Testis (tissue), 2 donors: ENCODE results near the gene LASP1NB.

Source experiments
- DNase-seq: peaks from one replicate; pipeline ENCODE4 v3.0.0-alpha.2; 2019
- H3K27ac ChIP-seq, 2 donors: fragments of 200-600 bp; sonication (generic); one replicate each; pipeline ENCODE4 v1.5.1; 2019
- H3K27me3 ChIP-seq: fragments of 200-600 bp; sonication (generic); one replicate; pipeline ENCODE4 v1.5.1; 2019
- H3K36me3 ChIP-seq: fragments of 200-600 bp; sonication (generic); one replicate; pipeline ENCODE4 v1.5.1; 2017; ENCODE audit warnings: low read depth; ENCODE audit errors: missing control alignments
- H3K4me1 ChIP-seq: fragments of 200-600 bp; sonication (generic); one replicate; pipeline ENCODE4 v1.5.1; 2019
- H3K4me3 ChIP-seq, 2 donors: fragments of 200-600 bp; sonication (generic); one replicate each; pipeline ENCODE4 v1.5.1; 2017 to 2019
- H3K9me3 ChIP-seq: fragments of 200-600 bp; sonication (generic); one replicate; pipeline ENCODE4 v1.5.1; 2017
- POLR2A ChIP-seq: fragments of 450-650 bp; IDR thresholded peaks from one replicate; pipeline ENCODE4 v1.6.1; 2017; ENCODE audit warnings: antibody characterized with exemption, mild to moderate bottlenecking, moderate library complexity
- WGBS, 2 donors: methylation state at CpG; one replicate each; pipeline ENCODE4 v1.1.5; 2018; 5-methylcytosine and 5-hydroxymethylcytosine counted together
- intact Hi-C: fragments of 100-400 bp; cut with DNase I; formaldehyde crosslinking; loops from one replicate; pipeline ENCODE4 v1.15.1; 2023; ENCODE audit warnings: low total_unique reads
- TF ChIP-seq, protein P1 (sequence below), 3 experiments: fragments of 450-650 bp in 2 of 3; fragments of 200-600 bp in 1 of 3; sonication (generic) in 1 of 3; IDR thresholded peaks; one replicate each; pipeline ENCODE4 v1.5.1; 2016 to 2019; ENCODE audit warnings: antibody characterized with exemption in 3 of 3, mild to moderate bottlenecking in 2 of 3, moderate library complexity in 1 of 3

The LASP1NB gene

DNA sequence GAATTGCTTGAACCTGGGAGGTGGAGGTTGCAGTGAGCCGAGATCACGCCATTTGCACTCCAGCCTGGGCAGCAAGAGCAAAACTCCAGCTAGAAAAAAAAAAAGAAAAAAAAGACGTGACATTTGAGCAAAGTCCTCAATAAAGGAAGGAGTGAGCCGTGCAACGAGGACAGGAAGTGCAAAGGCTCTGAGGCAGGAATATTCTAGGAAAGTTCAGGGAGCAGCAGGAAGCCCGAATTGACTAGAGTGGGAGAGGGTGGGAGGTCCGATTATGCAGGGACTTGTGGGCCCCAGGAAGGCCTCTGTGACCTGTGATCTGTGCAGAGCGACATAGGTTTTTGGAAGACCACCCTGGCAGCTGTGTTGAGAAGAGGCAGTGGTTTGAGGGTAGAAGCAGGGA, 8.6 kb upstream of the LASP1NB start:
- peak; percentile 8 for DNase-seq
- TF ChIP-seq, protein P1, sequence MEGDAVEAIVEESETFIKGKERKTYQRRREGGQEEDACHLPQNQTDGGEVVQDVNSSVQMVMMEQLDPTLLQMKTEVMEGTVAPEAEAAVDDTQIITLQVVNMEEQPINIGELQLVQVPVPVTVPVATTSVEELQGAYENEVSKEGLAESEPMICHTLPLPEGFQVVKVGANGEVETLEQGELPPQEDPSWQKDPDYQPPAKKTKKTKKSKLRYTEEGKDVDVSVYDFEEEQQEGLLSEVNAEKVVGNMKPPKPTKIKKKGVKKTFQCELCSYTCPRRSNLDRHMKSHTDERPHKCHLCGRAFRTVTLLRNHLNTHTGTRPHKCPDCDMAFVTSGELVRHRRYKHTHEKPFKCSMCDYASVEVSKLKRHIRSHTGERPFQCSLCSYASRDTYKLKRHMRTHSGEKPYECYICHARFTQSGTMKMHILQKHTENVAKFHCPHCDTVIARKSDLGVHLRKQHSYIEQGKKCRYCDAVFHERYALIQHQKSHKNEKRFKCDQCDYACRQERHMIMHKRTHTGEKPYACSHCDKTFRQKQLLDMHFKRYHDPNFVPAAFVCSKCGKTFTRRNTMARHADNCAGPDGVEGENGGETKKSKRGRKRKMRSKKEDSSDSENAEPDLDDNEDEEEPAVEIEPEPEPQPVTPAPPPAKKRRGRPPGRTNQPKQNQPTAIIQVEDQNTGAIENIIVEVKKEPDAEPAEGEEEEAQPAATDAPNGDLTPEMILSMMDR (IDR thresholded peaks at IDR 0.05), result no peak
- no peak for TF ChIP-seq POLR2A
- H3K36me3 ChIP-seq, result no peaks in the 10 kb centered on the region

DNA sequence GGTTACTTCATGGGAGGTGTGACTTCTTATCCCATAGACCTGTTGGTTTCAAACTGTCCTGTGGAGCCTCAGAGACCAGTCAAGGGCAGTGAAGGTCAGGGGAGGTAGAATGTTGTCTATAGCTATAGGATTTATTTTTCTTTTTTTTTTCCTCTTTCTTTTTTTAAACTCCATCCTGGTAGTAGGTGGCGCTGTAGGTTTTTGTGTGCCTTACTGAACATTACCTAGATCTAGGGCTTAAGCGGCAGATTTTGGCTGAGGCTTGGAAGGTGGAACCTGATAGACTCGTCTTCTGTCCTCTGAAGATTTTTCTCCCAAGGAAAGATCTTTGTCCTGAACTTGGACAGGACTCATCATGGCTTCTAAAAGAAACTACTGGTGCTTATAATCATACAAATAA, 8.2 kb upstream of the LASP1NB start:
- Histone ChIP-seq H3K27me3 (no peaks in the 10 kb centered on the region), H3K4me3 (no peak overlapping the region), H3K9me3 (no peaks in the 10 kb centered on the region), H3K4me1 (peaks cover 7% of the 10 kb centered on the region), H3K36me3 (no peaks in the 10 kb centered on the region), H3K27ac (no peak overlapping the region)
- peak; percentile 8 for DNase-seq
- TF ChIP-seq POLR2A, result no peak
- TF ChIP-seq, protein P1 (IDR thresholded peaks at IDR 0.05), result no peak
- 94% methylated on average over 3 of the region's 3 CpGs for WGBS, 2 donors
- intact Hi-C loops, result no loop called here

More for the DNA sequence above, 8.6 kb upstream of the LASP1NB start:
- H3K9me3 ChIP-seq, result no peaks in the 10 kb centered on the region
- intact Hi-C loops, result no loop called here
- no peaks in the 10 kb centered on the region for H3K27me3 ChIP-seq
- no peak overlapping the region for H3K4me3 ChIP-seq
- H3K27ac ChIP-seq, result no peak overlapping the region
- peaks cover 12% of the 10 kb centered on the region for H3K4me1 ChIP-seq
- WGBS, 2 donors, result 76 to 87% methylated on average over 8 of the region's 8 CpGs

DNA sequence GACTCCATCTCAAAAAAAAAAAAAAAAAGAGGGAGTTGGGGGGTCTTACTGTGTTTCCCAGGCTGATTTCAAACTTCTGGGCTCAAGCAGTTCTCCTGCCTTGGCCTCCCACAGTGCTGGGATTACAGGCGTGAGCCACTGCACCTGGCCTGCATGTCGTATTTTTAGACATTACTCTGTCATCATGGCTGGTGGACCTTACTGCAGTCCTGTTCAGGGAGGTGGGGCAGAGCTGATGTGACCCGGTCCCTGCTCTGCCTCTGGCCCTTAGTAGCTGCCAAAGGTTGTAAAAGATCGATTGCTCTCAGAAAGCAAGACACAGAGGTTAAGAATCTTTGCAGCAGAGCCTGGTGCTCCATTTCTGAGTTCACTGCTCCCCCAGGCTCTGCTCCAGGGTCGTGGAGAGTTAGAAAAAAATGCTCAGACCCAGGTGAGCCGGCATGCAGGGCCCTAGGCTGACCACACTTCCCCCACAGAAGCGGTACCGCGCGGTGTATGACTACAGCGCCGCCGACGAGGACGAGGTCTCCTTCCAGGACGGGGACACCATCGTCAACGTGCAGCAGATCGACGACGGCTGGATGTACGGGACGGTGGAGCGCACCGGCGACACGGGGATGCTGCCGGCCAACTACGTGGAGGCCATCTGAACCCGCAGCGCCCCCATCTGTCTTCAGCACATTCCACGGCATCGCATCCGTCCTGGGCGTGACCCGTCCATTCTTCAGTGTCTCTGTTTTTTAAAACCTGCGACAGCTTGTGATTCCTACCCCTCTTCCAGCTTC, 7.1 kb upstream of the LASP1NB start:
- Histone ChIP-seq H3K27ac (no peak overlapping the region), H3K27me3 (no peaks in the 10 kb centered on the region), H3K4me1 (no peaks in the 10 kb centered on the region), H3K4me3 (no peak overlapping the region), H3K36me3 (no peaks in the 10 kb centered on the region), H3K9me3 (no peaks in the 10 kb centered on the region)
- peak; percentile 16 for DNase-seq
- intact Hi-C loops, result no loop called here
- WGBS, 2 donors, result 84 to 90% methylated on average over 7 to 37 of the region's 37 CpGs
- TF ChIP-seq, protein P1 (IDR thresholded peaks at IDR 0.05), result no peak
- TF ChIP-seq POLR2A, result no peak

DNA sequence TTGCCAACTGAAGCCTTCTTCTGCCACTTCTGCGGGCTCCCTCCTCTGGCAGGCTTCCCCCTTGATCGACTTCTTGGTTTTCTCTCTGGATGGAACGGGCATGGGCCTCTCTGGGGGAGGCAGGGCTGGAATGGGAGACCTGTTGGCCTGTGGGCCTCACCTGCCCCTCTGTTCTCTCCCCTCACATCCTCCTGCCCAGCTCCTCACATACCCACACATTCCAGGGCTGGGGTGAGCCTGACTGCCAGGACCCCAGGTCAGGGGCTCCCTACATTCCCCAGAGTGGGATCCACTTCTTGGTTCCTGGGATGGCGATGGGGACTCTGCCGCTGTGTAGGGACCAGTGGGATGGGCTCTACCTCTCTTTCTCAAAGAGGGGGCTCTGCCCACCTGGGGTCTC, 6.5 kb upstream of the LASP1NB start:
- no peaks in the 10 kb centered on the region for H3K9me3 ChIP-seq
- WGBS, 2 donors, result 93 to 95% methylated on average over 5 of the region's 5 CpGs
- no peaks in the 10 kb centered on the region for H3K27me3 ChIP-seq
- H3K4me3 ChIP-seq, result no peak overlapping the region
- H3K27ac ChIP-seq, result no peak overlapping the region
- no peaks in the 10 kb centered on the region for H3K36me3 ChIP-seq
- no peaks in the 10 kb centered on the region for H3K4me1 ChIP-seq
- no peak for DNase-seq
- intact Hi-C loops, result no loop called here
- TF ChIP-seq, protein P1 (IDR thresholded peaks at IDR 0.05), result no peak
- no peak for TF ChIP-seq POLR2A
